Right atrium auricular region (tissue), 2 donors: ENCODE measurements around the gene IQSEC2. TPM values are rescaled to one million over a fixed set of nuclear protein-coding genes. Genes with fewer than 3 reads are reported as not detected.

Experiments
- DNase-seq: peaks from one replicate; pipeline ENCODE4 v3.0.0-alpha.2; 2019; ENCODE audit warnings: low spot score
- H3K27ac ChIP-seq, 2 donors: fragments of 200-600 bp; sonication (generic); 1 replicate in 1 of 2; 2 replicates in 1 of 2; pipeline ENCODE4 v1.5.1; 2016 to 2019
- H3K27me3 ChIP-seq, 2 donors: fragments of 200-600 bp; sonication (generic); one replicate each; pipeline versions ENCODE4 v1.5.1 to v1.6.0; 2017 to 2019
- H3K36me3 ChIP-seq: fragments of 200-600 bp; sonication (generic); one replicate; pipeline ENCODE4 v1.5.1; 2016
- H3K4me1 ChIP-seq, 2 donors: fragments of 200-600 bp; sonication (generic); one replicate each; pipeline versions ENCODE4 v1.5.1 to v1.6.0; 2017 to 2019
- H3K4me3 ChIP-seq, 2 donors: fragments of 200-600 bp; sonication (generic); 1 replicate in 1 of 2; 2 replicates in 1 of 2; pipeline ENCODE4 v1.5.1; 2017 to 2019; ENCODE audit warnings: mild to moderate bottlenecking in 1 of 2, moderate library complexity in 1 of 2
- H3K9me3 ChIP-seq, 2 donors: fragments of 200-600 bp; sonication (generic); one replicate each; pipeline ENCODE4 v1.5.1; 2019
- CTCF ChIP-seq, 2 donors: fragments of 200-600 bp; sonication (generic); IDR thresholded peaks; one replicate each; pipeline ENCODE4 v1.5.1; 2019; ENCODE audit warnings: antibody characterized with exemption in 2 of 2
- total RNA-seq, 2 donors: library from RNA; depleted of rRNA; stranded (reverse); fragments of >200 nt; gene quantifications; one replicate each; pipeline ENCODE4 v1.1.0, GENCODE V29; 2016

IQSEC2 gene
- 10 to 100 TPM; 10.7 to 13.4 TPM for total RNA-seq

- peak within 1 kb of the TSS; percentile 28 to 47 for H3K4me3 ChIP-seq
- H3K4me1 ChIP-seq: peaks cover 0 to 33% of the 10 kb centered on the region in 2 donors
- TF ChIP-seq CTCF (IDR thresholded peaks at IDR 0.05): no peak
- H3K9me3 ChIP-seq: no peaks in the 10 kb centered on the region
- no peaks in the 10 kb centered on the region for H3K27me3 ChIP-seq
- peak within 1 kb of the TSS; percentile 65 to 66 for H3K27ac ChIP-seq
- peak; percentile 79 for DNase-seq
- no peaks in the 10 kb centered on the region for H3K36me3 ChIP-seq
Observed at GRCh38 chrX:53281321-53281822, at the start of gene IQSEC2. Gene IQSEC2, minus strand, starts transcription at chrX:53281584.

- Histone ChIP-seq H3K4me1 (no peaks in the 10 kb centered on the region), H3K36me3 (no peaks in the 10 kb centered on the region), H3K9me3 (no peaks in the 10 kb centered on the region), H3K27ac (no peak overlapping the region), H3K27me3 (no peaks in the 10 kb centered on the region), H3K4me3 (no peak overlapping the region)
- TF ChIP-seq CTCF (IDR thresholded peaks at IDR 0.05): no peak
- DNase-seq: no peak
Observed at GRCh38 chrX:53330331-53330730, 48.9 kb upstream of the IQSEC2 start.

GRCh38 chrX:53324803-53325202 lies 43.4 kb upstream of the IQSEC2 start:
- no peak for TF ChIP-seq CTCF (IDR thresholded peaks at IDR 0.05)
- peaks cover 0 to 5% of the 10 kb centered on the region in 2 donors for H3K4me1 ChIP-seq
- no peaks in the 10 kb centered on the region for H3K9me3 ChIP-seq
- no peak overlapping the region for H3K4me3 ChIP-seq
- no peaks in the 10 kb centered on the region for H3K36me3 ChIP-seq
- no peaks in the 10 kb centered on the region for H3K27me3 ChIP-seq
- no peak for DNase-seq
- no peak overlapping the region for H3K27ac ChIP-seq

- Histone ChIP-seq H3K4me3 (no peak overlapping the region), H3K27ac (no peak overlapping the region), H3K9me3 (no peaks in the 10 kb centered on the region), H3K4me1 (peaks cover 0 to 12% of the 10 kb centered on the region in 2 donors), H3K27me3 (no peaks in the 10 kb centered on the region), H3K36me3 (no peaks in the 10 kb centered on the region)
- no peak for TF ChIP-seq CTCF (IDR thresholded peaks at IDR 0.05)
- no peak for DNase-seq
Observed at GRCh38 chrX:53324085-53324484, 42.7 kb upstream of the IQSEC2 start.

GRCh38 chrX:53323196-53323595 lies 41.8 kb upstream of the IQSEC2 start:
- Histone ChIP-seq H3K4me3 (no peak overlapping the region), H3K9me3 (no peaks in the 10 kb centered on the region), H3K36me3 (no peaks in the 10 kb centered on the region), H3K27ac (no peak overlapping the region), H3K27me3 (peaks cover 0 to 5% of the 10 kb centered on the region in 2 donors), H3K4me1 (peaks cover 0 to 13% of the 10 kb centered on the region in 2 donors)
- TF ChIP-seq CTCF (IDR thresholded peaks at IDR 0.05): no peak
- DNase-seq: no peak

GRCh38 chrX:53321943-53322497 lies 40.6 kb upstream of the IQSEC2 start:
- no peaks in the 10 kb centered on the region for H3K9me3 ChIP-seq
- peaks cover 0 to 5% of the 10 kb centered on the region in 2 donors for H3K27me3 ChIP-seq
- H3K4me1 ChIP-seq: peaks cover 0 to 22% of the 10 kb centered on the region in 2 donors
- no peak for TF ChIP-seq CTCF (IDR thresholded peaks at IDR 0.05)
- H3K36me3 ChIP-seq: no peaks in the 10 kb centered on the region
- no peak overlapping the region for H3K4me3 ChIP-seq
- H3K27ac ChIP-seq: no peak overlapping the region
- no peak for DNase-seq
